ENCODE results near the gene EGFL6.
"Not testable (repeated sequence)": the region's sequence is repeated elsewhere in the genome, so short reads cannot be mapped to it uniquely, and the experiment has no call there.

Gene EGFL6

DNA sequence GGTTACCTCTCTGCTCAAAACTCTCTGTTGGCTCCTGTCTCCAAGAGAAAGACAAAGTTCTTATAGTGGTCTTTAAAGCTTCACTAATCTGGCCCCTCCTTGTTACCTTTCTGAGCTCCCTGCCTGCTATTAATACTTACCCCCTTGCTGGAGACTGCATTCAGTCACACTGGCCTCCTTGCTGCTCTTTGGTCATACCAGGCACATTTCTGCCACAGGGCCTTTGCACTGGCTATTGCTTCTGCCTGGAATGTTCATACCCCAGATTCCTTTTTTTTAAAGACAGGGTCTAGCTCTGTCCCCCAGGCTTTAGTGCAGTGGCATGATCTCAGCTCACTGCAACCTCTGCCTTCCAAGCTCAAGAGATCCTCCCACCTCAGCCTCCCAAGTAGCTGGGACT lies 103.6 kb downstream of the EGFL6 start:
- no peak for DNase-seq (ENCODE audit: low spot score)
- TF ChIP-seq, protein P1, sequence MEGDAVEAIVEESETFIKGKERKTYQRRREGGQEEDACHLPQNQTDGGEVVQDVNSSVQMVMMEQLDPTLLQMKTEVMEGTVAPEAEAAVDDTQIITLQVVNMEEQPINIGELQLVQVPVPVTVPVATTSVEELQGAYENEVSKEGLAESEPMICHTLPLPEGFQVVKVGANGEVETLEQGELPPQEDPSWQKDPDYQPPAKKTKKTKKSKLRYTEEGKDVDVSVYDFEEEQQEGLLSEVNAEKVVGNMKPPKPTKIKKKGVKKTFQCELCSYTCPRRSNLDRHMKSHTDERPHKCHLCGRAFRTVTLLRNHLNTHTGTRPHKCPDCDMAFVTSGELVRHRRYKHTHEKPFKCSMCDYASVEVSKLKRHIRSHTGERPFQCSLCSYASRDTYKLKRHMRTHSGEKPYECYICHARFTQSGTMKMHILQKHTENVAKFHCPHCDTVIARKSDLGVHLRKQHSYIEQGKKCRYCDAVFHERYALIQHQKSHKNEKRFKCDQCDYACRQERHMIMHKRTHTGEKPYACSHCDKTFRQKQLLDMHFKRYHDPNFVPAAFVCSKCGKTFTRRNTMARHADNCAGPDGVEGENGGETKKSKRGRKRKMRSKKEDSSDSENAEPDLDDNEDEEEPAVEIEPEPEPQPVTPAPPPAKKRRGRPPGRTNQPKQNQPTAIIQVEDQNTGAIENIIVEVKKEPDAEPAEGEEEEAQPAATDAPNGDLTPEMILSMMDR (IDR thresholded peaks at IDR 0.05; ENCODE audit: extremely low read depth, missing control alignments) = no peak

- TF ChIP-seq, protein P1 (IDR thresholded peaks at IDR 0.05; ENCODE audit: extremely low read depth, missing control alignments) = no peak
- no peak for DNase-seq (ENCODE audit: low spot score)
These were observed 107.5 kb downstream of the EGFL6 start for GRCh38 chrX:13676885-13677284.

DNA sequence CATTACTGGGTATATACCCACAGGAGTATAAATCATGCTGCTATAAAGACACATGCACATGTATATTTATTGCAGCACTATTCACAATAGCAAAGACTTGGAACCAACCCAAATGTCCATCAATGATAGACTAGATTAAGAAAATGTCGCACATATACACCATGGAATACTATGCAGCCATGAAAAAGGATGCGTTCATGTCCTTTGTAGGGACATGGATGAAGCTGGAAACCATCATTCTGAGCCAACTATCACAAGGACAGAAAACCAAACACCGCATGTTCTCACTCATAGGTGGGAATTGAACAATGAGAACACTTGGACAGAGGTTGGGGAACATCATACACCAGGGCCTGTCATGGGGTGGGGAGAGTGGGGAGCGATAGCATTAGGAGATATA lies 110.3 kb downstream of the EGFL6 start:
- not testable (repeated sequence) for DNase-seq (ENCODE audit: low spot score)

- DNase-seq (ENCODE audit: low spot score) = no peak
- TF ChIP-seq, protein P1 (IDR thresholded peaks at IDR 0.05; ENCODE audit: extremely low read depth, missing control alignments) = no peak
These were observed 112.2 kb downstream of the EGFL6 start for GRCh38 chrX:13681595-13681994.

Data from GM20000 (cell line).